HG03469 (cell line): ENCODE results near the gene UTF1.

ENCODE experiments used
- ATAC-seq: cut with Tn5 transposase; IDR thresholded peaks from one replicate; pipeline ENCODE4 v1.9.1; 2021; ENCODE audit warnings: mild to moderate bottlenecking, moderate library complexity, moderate number of reproducible peaks; ENCODE audit not compliant: unreplicated experiment

Gene UTF1

DNA sequence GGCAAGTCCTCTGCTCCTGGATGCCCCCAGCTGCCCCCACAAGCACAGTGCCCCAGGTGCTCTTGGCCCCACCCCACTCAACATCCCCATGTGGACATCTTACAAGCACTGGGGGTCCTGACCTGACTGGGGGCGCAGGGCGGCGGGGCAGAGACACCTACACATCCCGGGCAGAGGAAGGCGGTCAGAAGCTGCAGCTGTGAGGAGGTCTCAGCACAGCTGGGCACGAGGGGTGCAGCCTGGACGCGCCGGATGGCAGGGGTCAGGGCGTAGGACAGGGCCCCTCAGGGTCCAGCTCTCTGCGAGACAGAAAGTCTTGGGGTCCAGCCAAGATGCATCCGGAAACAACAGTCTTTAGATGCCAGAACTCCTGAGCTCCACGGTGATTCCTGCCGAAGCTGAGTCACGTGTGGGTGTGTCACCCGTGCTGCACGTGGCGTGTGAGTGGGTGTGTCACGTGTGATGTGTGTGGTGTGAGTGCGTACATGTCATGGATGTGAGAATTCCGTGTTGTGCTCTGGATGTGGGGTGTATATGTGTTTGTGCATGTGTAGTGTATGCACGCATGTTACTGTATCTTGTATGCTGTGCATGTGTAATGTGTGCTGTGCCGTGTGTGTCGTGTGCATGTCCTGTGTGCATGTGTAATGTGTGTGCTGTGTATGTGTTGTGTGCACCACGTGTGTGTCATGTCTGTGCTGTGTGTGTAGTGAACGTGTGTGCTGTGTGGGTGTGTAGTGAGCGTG, 12.8 kb downstream of the UTF1 start:
- no peak for ATAC-seq

DNA sequence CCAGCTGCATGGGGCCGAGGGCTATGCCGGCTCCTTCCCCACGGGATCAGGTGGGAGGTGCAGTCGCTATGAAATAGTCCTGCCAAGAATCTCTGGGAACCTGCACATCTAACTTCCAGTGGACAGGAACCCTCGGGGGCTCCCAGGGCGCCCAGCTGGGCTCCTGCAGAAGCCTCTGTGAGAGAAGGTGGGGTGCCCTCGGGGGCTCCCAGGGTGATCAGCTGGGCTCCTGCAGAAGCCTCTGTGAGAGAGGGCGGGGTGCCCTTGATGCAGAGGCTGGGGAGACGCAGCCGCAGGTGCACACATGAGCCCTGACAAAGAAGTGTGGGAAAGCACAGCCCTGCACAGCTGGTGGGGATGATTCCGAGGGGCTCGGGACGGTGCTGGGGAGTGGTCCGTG, 13.6 kb downstream of the UTF1 start:
- no peak for ATAC-seq

DNA sequence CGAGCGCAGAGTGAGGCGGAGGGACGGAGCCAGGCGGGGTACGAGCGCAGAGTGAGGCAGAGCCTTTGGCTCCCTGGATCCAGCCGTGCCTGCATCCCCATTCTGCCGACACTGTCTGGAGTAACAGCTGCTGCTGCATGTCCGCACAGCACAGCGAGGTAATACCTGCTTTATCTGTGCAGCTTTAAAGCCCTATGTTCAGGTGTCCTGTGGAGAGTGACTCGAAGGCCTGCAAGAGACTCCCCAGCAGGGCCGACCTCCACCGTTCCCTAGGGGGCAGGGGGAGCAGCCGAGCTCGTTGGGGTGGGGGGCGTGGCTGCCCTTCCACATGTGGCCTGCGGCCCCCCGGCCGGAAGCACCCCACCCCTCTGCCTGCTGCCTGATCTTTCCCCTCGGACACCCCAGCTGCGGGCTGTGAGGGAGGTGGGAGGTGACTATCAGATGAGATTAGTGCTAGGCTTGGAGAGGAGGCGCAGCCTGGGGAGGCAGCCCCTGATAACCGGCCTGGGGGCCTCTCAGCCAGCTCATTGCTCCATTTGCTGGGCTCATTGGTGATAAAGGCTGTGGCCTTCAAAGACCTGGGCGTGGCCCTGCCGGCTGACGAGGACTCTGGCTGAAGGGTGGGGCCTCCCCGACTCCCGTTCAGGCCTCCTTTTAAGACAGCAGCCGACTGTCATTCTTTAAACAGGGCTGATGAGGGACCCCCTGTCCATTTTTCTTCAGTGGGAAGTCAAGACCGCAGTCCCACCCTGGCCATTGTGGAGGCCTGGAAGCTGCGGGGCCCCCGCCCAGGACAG, 15.6 kb downstream of the UTF1 start:
- no peak for ATAC-seq

DNA sequence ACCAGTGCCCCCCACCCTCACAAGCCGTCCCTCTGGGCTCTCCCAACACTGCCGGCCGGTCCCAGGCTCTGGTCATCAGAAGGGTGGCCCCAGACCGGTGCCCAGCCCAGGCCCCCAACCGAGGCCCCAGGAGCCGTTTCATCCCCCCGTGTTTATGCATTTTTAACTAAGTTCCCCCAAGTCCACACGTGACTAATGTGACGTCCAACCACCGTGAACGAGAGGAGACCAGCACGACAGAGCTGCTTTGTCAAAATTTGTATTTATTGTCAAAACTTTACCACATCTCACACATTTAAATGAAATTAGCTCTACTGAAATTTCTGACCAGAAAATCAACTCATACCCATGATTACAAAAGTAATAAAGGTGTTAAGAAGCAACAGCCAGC, 16.2 kb downstream of the UTF1 start:
- no peak for ATAC-seq

DNA sequence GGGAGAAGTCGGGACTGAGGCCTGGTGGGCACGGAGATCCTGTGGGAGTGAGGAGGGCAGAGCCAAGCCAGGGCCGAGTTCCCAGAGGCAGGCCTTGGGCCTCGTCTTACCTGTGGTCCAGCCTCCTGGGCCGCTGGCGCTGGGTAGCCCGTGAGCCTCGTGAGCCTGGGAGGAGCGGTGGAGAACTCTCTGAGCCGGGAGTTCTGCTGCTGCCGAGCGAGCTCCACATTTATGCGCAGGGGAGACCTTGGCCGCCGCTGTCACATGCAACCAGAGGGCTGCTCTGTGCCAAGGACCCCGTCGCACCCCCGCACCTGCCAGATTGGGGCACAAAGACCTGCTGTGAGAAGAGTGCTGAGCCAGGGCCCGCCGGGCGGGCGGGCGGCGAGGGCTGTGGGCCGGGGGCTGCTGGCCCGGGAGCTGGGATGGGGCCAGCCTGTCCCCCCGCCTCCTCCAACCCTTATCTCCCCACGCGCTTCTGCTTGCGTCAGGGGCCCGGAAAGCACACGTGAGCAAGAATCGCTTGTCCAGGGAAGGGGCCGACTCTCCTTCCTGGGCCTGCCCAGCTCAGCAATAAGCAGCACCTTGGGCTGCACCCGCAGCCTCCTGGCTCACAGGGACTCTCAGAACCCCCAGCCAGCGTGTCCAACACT, 17.8 kb downstream of the UTF1 start:
- ATAC-seq: no peak

DNA sequence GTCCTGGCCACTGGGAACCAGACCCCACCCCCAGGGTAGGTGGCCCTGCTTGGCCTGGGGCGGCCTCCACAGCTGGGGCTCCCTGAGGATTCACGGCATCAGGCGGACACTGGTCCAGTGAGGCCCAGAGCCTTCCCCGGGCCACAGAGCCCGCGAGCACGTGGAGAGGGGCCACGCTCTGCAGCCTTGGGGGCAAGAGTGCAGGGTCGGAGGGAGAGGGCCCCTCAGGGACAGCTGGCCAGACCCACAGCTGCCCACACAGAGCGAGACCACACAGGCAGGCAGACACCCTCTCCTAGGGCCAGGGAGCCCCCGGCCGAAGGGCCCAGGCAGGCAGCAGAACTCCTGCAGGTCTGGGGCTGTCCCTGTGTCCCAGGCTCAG, 18.3 kb downstream of the UTF1 start:
- ATAC-seq: no peak

DNA sequence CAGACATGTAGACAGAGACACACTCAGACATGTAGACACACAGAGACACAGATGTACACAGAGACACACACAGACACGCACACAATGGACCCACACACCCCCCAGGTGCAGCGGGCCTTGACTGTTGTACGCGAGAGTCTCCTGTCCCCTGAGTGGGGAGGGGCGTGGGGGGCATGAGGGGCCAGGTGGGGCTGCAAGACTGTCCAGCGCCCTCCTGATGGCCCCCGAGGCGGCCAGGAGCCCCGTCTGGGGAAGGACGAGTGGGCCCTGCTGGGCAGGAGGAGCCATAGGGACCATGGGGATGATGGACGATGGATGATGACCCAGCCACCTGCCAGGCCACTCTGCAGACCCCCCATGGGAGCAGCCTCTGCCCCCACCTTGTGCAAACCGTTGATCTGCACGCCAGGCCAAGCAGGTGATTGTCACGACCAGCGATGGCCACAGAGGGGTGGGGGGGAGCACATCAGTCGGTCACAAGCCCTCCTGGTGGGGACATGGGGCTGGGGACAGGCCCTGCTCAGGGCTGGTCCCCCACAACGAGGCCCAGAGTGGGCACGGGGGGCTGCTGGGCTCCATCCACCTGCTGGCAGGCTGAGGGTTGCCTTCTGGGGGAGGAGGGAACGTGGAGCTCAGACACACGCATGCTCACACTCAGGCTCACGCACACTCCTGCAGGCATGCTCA, 19.2 kb downstream of the UTF1 start:
- ATAC-seq: no peak

DNA sequence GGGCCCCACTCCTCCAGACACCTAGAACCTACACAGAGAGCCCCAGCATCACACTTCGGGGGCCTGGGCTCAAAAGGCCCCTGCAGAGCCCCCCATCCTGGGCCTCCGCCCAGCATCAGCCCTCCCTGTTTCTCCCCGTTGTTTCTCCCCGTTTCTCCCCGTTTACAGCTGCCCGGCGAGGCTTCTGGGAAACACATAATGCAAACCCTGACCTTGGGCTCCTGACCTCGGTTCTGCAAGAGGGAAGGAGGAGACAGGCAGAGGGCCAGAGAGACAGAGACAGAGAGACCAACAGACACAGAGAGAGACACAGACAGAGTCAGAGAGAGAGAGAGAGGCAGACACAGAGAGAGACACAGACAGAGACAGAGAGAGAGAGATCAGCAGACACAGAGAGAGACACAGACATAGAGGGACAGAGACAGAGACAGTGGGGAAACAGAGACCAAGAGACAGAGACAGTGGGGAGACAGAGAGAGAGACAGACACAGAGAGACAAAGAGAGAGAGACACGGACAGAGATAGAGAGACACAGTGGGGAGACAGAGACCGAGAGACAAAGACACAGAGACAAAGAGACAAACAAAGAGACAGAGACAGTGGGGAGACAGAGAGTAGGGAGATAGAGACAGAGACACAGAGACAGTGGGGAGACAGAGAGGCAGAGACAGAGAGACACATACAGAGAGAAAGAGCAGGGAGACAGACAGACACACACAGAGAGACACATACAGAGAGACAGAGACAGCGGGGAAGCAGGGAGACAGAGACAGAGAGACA, 20.1 kb downstream of the UTF1 start:
- no peak for ATAC-seq

DNA sequence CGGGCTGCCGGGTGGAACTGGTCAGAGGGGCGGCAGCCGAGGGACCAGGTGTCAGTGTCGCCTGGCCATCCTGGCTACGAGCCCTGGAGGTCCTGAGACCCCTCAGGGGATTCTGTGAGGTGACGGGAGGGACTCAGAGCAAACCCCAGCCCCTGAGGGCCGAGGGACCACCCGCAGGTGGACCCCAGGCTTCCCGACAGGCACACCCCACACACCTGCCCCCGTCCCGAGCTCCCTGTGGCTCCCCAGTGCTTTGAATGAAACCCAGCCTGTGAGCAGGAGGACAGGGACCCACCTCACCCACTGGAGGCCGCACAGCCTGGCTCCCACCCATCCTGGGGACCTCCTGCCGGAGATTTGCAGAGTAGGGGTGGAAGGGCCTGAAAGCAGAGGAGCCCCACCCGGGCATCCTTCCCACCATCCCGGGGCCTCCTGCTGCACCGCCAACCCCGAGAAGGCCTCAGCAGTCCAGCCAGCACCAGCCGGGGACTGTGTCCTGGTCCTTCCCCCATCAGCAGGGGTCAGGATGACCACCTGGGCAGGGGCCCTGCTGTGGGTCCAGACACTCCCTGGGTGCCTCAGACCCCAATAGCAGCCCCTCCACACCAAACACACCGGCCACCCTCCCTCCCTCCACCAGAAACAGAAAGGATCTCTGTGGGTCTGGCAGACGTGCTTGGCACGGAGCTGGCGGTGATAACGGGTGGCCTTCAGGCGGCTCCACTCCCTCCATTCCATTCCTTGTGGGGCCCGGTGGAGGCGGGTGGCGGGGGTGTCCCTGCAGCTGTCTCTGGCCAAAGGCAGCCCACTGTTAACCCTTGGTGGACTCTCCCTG, 21.6 kb downstream of the UTF1 start:
- ATAC-seq: no peak

DNA sequence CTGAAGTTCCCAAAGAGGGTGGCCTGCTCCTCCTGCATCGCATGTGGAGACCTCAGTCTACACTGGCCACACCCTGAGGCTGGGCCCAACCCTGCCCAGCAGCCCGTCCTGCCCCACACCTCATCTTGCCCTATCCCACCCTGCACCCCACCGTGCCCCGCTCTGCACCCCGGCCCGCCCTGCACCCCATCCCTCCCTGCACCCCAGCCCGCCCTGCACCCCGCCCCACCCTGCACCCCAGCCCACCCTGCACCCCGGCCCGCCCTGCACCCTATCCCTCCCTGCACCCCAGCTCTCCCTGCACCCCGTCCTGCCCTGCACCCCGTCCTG, 22.2 kb downstream of the UTF1 start:
- no peak for ATAC-seq

DNA sequence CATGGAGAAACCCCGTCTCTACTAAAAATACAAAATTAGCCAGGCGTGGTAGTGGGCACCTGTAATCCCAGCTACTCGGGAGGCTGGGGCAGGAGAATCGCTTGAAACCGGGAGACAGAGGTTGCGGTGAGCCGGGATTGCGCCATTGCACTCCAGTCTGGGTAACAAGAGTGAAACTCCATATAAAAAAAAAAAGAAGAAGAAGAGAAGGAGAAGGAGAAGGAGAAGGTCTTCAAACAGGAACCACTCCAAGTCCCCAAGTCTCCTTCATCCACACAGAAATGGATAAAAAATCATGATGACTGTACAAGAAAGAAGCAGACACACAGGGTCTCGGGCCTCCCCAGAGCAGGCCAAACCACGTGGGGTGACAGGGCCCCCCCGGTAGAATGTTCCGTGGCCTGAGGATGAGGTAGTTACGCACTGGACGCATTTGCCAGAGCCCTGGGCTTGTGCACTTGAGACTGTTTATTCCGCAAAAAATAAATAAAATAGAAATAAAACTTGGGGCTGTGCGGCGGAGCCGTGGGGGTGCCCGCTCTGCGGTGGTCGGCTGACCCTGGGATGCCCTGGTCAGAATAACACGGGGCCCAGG, 23.4 kb downstream of the UTF1 start:
- no peak for ATAC-seq

DNA sequence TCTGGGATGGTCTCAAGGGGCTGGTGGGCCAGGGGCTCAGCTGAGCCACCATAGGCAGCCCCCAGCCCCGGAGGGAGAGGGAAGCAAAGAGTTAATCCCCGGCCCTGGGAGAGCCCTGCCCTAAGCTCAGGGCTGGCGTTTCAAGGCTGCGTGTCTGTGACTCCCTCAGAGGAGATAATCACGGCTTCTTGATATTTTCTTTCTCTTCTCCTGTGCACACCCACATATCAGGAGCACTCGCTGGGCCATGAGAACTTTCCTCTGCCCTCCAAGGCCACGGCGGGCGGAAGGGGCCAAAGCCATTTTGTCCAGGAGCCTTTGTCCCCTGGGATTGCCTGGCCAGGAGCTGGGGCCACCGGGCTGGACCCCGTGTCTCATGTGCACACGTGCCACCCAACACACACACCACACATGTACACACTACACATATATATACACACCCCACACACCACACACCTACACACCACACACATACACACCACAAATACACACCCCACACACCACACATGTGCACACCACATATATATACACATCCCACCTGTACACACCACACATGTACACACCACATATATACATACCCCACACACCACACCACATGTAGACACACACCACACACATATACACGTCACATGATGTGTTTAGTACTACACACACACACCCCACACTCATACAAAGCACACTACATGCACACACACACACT, 24.6 kb downstream of the UTF1 start:
- ATAC-seq: no peak

DNA sequence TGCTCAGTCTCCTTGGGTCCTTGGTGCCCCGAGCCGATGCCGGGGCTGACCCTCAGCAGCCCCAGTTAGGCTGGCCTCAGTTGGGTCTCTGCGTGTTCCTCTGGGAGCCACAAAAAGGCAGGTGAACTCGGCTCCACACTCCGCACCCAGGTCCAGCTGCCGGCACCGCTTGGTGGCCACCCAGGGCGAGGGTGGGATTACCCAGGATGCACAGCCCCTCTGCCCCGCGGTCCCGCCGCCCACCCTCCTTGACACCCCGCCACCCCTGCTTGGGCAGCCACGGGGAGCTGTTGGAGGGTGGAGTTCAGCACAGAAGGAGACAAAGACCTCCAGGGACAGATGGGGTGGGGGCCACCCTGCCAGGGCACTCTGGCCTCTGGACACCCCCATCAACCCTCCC, 25.3 kb downstream of the UTF1 start:
- no peak for ATAC-seq

DNA sequence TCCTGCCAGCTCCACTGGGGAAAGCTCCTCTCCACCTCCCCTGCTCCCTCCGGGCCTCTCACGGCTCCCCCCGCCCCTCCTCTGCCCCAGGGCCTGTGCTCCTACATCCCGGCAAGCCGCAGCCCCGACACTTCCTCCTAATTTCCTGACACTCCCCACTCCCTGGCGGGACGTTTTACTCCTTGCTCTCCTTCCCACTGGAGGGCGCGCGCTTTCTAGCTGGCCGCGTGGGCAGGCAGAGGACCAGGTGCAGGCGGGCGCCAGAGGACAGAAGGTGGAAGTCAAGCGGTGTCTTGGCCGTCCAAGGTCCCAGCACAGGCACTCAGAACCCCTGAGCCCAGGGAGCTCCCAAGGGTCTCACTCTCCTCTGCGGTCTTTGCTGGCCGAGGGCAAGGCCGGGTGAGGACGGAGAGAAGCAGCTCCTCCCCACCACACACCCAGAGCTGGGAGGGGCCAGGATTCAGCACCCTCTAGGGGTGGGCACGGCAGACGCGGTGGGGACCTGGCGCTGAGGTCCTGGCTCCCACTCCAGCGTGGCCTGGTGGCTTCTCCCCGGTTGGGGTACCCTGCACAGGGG, 27.6 kb downstream of the UTF1 start:
- ATAC-seq: no peak

DNA sequence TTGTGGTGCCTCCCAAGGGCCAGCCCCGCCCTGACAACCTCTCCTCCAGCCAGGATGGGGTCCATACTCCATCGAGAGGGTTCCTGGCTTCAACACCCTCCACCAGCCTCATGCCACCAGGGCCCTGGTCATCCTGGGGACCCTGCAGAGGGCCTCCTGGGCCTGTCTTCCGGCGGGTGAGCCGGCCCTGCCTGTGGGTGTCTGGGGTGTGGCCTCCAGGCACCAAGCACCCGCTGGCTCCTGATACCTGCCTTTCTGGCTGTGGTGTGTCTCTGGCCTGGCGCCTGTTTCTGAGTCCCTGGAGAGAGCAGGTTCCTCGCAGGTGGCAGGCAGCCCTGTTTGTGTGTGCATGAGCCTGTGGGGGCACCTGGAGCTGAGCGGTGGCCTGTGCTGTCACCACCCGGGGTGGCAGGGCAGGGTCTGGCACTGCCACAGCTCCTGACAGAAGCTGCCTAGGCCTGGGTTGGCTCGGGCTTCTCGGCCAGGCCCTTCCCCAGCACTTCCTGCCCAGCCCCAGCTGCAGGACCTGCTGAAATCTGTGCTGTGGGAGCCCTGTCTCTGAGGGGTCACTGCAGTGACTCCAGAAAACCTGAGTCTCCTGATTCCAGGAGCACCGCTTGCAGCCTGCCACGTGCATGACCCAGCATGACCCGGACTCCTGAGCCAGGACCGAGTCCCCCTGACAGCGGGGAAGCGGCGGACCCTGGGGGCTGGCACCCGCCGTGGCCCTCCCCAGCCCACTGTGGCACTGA, 28.2 kb downstream of the UTF1 start:
- no peak for ATAC-seq

DNA sequence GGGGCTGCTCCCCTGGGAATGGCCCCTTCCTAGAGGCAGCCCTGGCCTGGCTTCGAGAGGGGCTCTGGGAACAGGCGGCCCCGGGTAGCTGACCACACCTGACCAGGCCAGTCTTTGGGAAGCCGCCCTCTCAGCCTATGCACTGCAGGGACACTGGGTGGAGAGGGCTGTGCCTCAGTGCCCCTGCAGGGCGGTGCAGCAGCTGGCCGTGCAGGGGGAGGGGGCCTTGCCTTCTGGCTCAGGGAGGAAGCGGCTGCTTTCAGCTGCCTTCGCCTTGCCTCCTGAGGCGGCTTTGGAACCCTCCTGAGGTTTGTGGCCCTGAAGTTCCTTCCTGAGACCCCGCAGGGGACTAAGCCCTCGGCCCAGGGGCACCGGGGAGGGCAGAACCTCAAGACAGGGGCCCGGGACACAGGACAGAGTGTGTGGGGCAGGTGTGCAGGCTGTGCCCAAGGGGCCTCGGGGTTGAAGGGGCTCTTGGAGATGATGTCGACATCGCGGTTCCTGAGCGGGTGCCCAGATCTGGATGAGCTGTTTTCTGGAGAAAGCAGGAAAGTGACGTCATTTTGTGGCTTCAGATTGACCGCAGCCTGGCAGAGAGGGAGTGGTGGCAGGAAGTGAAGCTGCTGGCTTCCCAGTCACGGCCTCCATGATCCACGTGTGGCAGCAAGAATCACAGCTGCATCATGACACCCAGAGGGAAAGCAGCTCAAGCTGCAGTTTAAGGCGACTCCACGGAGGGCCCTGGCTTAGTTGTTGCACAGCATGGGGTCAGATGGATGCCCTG, 29.0 kb downstream of the UTF1 start:
- ATAC-seq: no peak

DNA sequence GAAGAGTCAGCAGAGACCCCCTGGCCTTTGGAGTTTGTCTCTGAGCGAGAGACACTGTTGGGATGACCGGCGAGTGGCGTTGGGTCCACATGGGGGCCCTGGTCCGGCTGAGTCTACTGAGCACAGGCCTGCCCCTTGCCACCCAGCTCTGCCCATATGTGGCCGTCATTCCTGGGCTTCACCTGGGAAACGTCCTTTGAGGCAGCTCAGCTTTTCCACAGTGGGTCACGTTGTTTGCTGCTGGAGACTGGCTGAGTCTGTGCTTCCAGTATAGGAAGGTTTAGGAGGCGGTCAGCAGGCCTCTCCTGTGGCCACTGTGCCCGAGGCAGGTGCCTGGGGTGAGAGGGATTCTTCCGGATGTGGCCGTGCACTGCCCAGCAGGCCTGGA, 29.6 kb downstream of the UTF1 start:
- ATAC-seq: no peak
